Measurements from ENCODE around the gene GOLGA7B.
A peak's percentile ranks its signal among the peaks of the same experiment; 100 is the strongest.

The GOLGA7B gene

DNA sequence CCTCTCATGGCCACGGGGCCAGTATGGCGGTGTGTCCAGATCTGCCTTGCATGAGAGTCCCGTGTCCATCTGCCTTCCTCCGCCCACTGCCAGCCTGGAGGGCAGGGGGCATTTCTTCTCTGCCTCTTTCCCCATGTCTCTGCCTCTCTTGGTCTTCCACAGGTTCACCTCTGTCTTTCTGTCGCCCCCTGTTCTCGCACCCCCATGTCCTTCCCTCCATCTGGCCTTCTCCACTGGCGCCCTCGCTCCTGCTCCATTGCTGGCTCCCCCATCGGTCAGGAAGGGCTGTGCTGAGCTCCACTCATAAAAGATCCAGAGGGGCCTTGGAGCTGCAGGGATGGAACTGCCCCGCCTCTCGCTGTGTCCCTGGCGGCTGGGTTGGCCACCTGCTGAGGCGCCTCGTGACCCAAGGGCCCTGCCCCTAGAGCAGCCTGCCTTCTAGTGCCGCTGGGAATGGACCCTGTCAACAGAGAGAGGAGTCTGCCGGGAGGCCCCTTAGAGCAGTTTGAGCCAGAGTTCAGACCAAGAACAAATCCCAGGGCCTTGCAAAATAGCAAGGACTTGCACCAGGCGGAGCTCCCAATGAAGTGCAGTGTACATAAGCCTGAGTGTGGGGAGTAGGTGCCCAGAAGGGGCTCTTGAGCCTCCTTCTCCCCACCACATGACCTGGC is 42.0 kb downstream of the GOLGA7B start:
- Histone ChIP-seq H3K27ac (ENCODE audit: extremely low read depth, low read depth, low read length) (peak overlapping the region; percentile 36; the same call in 1 of the 2 replicates), H3K4me1 (ENCODE audit: control insufficient read depth, insufficient read depth, low read length) (peaks cover 17% of the 10 kb centered on the region), H3K4me3 (ENCODE audit: low read depth, low read length) (no peak overlapping the region), H3K36me3 (ENCODE audit: control insufficient read depth in 2 of 2, insufficient read depth in 1 of 2, low read length in 2 of 2) (no peaks in the 10 kb centered on the region), H3K9me3 (ENCODE audit: control insufficient read depth, insufficient read depth, low read depth, low read length) (no peaks in the 10 kb centered on the region)
- TF ChIP-seq ZNF16 (tag by site-specific recombination; IDR thresholded peaks at IDR 0.05; ENCODE audit: low read depth) (no peak), ZNF777 (tag by site-specific recombination; IDR thresholded peaks at IDR 0.05; ENCODE audit: borderline replicate concordance) (no peak), ZIC2 (tag by site-specific recombination; IDR thresholded peaks at IDR 0.05) (peak; percentile 85), OSR2 (tag by site-specific recombination; IDR thresholded peaks at IDR 0.05) (no peak), ZNF600 (tag by site-specific recombination; IDR thresholded peaks at IDR 0.05) (no peak), ZNF785 (tag by site-specific recombination; IDR thresholded peaks at IDR 0.05) (no peak), GLIS2 (tag by site-specific recombination; IDR thresholded peaks at IDR 0.05) (peak; percentile 53), ZBTB8A (tag by site-specific recombination; IDR thresholded peaks at IDR 0.05) (0 out of 2 replicates have a peak, but pooled peaks have one; percentile 13), ZNF324 (tag by site-specific recombination; IDR thresholded peaks at IDR 0.05) (no peak), ZNF157 (tag by site-specific recombination; IDR thresholded peaks at IDR 0.05) (no peak), GLIS1 (tag by site-specific recombination; IDR thresholded peaks at IDR 0.05) (peak; percentile 83), ZNF423 (tag by site-specific recombination; IDR thresholded peaks at IDR 0.05) (peak; percentile 59; the same call in 1 of the 2 replicates)
- CTCF ChIA-PET: interaction anchor here (0.7 kb wide), 1 partner anchor 80 kb away, joined by 3 read pairs; no protein-coding TSS in a partner anchor
- POLR2A ChIA-PET: no interaction called here

DNA sequence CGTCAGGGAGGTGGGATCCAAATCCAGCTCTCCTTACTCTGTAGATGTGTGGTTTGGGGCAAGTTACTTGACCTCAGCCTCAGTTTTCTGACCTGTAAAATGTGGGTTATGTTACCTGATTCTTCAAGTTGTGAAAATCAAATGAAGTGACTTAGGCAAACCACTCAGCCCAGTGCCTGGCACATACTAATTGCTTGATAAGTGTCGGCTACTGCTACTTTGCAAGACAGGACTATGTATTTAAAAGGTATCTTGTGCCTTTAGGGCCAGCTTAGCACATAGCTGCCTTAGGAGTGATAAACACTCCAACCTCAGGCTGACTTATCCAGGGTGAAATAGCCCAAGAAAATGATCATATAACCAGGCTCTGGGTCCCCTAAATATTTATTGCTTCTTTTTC is 42.9 kb downstream of the GOLGA7B start:
- ChIA-PET POLR2A (no interaction called here), CTCF (no interaction called here)
- Histone ChIP-seq H3K27ac (ENCODE audit: extremely low read depth, low read depth, low read length) (no peak overlapping the region), H3K4me1 (ENCODE audit: control insufficient read depth, insufficient read depth, low read length) (peaks cover 17% of the 10 kb centered on the region), H3K36me3 (ENCODE audit: control insufficient read depth in 2 of 2, insufficient read depth in 1 of 2, low read length in 2 of 2) (no peaks in the 10 kb centered on the region), H3K4me3 (ENCODE audit: low read depth, low read length) (no peak overlapping the region), H3K9me3 (ENCODE audit: control insufficient read depth, insufficient read depth, low read depth, low read length) (no peaks in the 10 kb centered on the region)
- 0 out of 2 replicates have a peak, but pooled peaks have one; percentile 11 for TF ChIP-seq OSR2 (tag by site-specific recombination; IDR thresholded peaks at IDR 0.05)
- TF ChIP-seq, protein P1, sequence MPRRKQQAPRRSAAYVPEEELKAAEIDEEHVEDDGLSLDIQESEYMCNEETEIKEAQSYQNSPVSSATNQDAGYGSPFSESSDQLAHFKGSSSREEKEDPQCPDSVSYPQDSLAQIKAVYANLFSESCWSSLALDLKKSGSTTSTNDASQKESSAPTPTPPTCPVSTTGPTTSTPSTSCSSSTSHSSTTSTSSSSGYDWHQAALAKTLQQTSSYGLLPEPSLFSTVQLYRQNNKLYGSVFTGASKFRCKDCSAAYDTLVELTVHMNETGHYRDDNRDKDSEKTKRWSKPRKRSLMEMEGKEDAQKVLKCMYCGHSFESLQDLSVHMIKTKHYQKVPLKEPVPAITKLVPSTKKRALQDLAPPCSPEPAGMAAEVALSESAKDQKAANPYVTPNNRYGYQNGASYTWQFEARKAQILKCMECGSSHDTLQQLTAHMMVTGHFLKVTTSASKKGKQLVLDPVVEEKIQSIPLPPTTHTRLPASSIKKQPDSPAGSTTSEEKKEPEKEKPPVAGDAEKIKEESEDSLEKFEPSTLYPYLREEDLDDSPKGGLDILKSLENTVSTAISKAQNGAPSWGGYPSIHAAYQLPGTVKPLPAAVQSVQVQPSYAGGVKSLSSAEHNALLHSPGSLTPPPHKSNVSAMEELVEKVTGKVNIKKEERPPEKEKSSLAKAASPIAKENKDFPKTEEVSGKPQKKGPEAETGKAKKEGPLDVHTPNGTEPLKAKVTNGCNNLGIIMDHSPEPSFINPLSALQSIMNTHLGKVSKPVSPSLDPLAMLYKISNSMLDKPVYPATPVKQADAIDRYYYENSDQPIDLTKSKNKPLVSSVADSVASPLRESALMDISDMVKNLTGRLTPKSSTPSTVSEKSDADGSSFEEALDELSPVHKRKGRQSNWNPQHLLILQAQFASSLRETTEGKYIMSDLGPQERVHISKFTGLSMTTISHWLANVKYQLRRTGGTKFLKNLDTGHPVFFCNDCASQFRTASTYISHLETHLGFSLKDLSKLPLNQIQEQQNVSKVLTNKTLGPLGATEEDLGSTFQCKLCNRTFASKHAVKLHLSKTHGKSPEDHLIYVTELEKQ (tag by site-specific recombination; IDR thresholded peaks at IDR 0.05; ENCODE audit: borderline replicate concordance): no peak

DNA sequence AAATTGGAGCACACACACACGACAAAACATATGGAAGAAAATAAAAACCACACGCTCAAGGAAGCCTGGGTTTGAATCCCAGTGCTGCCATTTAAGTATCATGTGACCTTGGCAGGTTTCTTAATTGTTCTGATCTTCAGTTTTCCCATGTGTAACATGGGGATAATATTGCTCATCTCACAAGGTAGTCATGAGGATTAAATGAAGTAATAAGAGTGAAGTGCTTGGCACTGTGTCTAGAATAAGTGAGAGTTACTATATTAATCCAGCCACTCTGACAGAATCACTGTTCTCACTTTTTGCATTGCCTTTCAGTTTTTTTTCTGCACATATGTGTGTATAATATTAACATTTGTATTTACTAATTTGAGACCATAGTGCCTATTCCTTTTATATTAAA is 43.3 kb downstream of the GOLGA7B start:
- Histone ChIP-seq H3K27ac (ENCODE audit: extremely low read depth, low read depth, low read length) (no peak overlapping the region), H3K4me1 (ENCODE audit: control insufficient read depth, insufficient read depth, low read length) (peaks cover 17% of the 10 kb centered on the region), H3K9me3 (ENCODE audit: control insufficient read depth, insufficient read depth, low read depth, low read length) (no peaks in the 10 kb centered on the region), H3K4me3 (ENCODE audit: low read depth, low read length) (no peak overlapping the region), H3K36me3 (ENCODE audit: control insufficient read depth in 2 of 2, insufficient read depth in 1 of 2, low read length in 2 of 2) (no peaks in the 10 kb centered on the region)
- CTCF ChIA-PET: interaction anchor here (1.5 kb wide), 1 partner anchor 24 kb away, joined by 4 read pairs; no protein-coding TSS in a partner anchor
- TF ChIP-seq PRDM1 (tag by site-specific recombination; IDR thresholded peaks at IDR 0.05) (peak; percentile 55), ZBTB21 (tag by site-specific recombination; IDR thresholded peaks at IDR 0.05) (no peak)
- POLR2A ChIA-PET: interaction anchor here (1.0 kb wide), 1 partner anchor 138 kb away, joined by 3 read pairs; the partner anchor contains the start of gene CRTAC1

DNA sequence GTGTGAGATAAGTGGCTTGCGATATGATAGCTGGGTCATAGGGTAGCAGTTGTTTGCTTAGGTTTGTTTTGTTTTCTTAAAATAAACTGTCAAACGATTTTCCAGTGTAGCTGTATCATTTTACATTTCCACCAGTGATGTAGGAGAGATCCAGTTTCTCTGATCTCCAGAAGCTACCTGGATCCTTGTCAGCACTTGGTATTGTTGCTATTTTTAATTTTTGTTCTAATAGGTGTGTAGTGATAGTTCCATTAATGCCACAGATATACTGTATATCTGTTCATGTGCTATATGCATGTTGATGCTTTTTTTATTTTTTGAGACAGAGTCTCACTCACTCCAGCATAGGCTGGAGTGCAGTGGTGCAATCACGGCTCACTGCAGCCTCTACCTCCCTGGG is 44.4 kb downstream of the GOLGA7B start:
- POLR2A ChIA-PET: interaction anchor here (1.0 kb wide), 1 partner anchor 136 kb away, joined by 3 read pairs; the partner anchor contains the start of gene CRTAC1
- H3K36me3 ChIP-seq (ENCODE audit: control insufficient read depth in 2 of 2, insufficient read depth in 1 of 2, low read length in 2 of 2): no peaks in the 10 kb centered on the region
- TF ChIP-seq ZNF184 (tag by site-specific recombination; IDR thresholded peaks at IDR 0.05) (peak; percentile 98), OSR2 (tag by site-specific recombination; IDR thresholded peaks at IDR 0.05) (0 out of 2 replicates have a peak, but pooled peaks have one; percentile 26), ZNF202 (tag by site-specific recombination; IDR thresholded peaks at IDR 0.05; ENCODE audit: borderline replicate concordance) (no peak)
- H3K27ac ChIP-seq (ENCODE audit: extremely low read depth, low read depth, low read length): no peak overlapping the region
- no peaks in the 10 kb centered on the region for H3K9me3 ChIP-seq (ENCODE audit: control insufficient read depth, insufficient read depth, low read depth, low read length)
- H3K4me1 ChIP-seq (ENCODE audit: control insufficient read depth, insufficient read depth, low read length): peaks cover 10% of the 10 kb centered on the region
- CTCF ChIA-PET: interaction anchor here (0.5 to 2.4 kb wide), 7 partner anchors 18 to 257 kb away, joined by 3 to 6 read pairs (median 3); no protein-coding TSS in a partner anchor
- H3K4me3 ChIP-seq (ENCODE audit: low read depth, low read length): no peak overlapping the region

Measured in HEK293 (cell line).